Transverse colon (tissue), 4 donors: ENCODE data around the gene MUL1. TPM values are rescaled to one million over a fixed set of nuclear protein-coding genes. Genes with fewer than 3 reads are reported as not detected.
A peak's percentile ranks its signal among the peaks of the same experiment; 100 is the strongest.

Source experiments
- DNase-seq: peaks from one replicate; pipeline ENCODE4 v3.0.0-alpha.2; 2019
- H3K27ac ChIP-seq, 4 donors: fragments of 200-600 bp; sonication (generic); 2 replicates each; pipeline ENCODE4 v1.5.1; 2016 to 2018; ENCODE audit warnings: inconsistent platforms in 4 of 4
- H3K27me3 ChIP-seq: fragments of 200-600 bp; sonication (generic); 2 replicates; pipeline ENCODE4 v1.5.1; 2017; ENCODE audit warnings: inconsistent platforms
- H3K36me3 ChIP-seq, 4 donors: fragments of 200-600 bp; sonication (generic); 2 replicates each; pipeline ENCODE4 v1.5.1; 2017 to 2019; ENCODE audit warnings: inconsistent platforms in 4 of 4
- H3K4me1 ChIP-seq, 4 donors: fragments of 200-600 bp; sonication (generic); 2 replicates each; pipeline ENCODE4 v1.5.1; 2017 to 2020; ENCODE audit warnings: inconsistent platforms in 4 of 4
- H3K4me3 ChIP-seq, 4 donors: fragments of 200-600 bp; sonication (generic); 1 replicate in 1 of 4; 2 replicates in 3 of 4; pipeline versions ENCODE4 v1.5.1 to v1.6.1; 2017 to 2019; ENCODE audit warnings: inconsistent platforms in 4 of 4
- H3K9me3 ChIP-seq, 2 donors: fragments of 200-600 bp; sonication (generic); 2 replicates each; pipeline ENCODE4 v1.5.1; 2017 to 2019; ENCODE audit warnings: inconsistent platforms in 2 of 2
- EP300 ChIP-seq: sonication (generic); formaldehyde crosslinking; IDR thresholded peaks from one replicate; pipeline ENCODE4 v1.6.1; 2017; ENCODE audit warnings: antibody characterized with exemption, low read depth
- POLR2A ChIP-seq: fragments of 450-650 bp; IDR thresholded peaks from one replicate; pipeline ENCODE4 v1.6.1; 2016; ENCODE audit warnings: antibody characterized with exemption, mild to moderate bottlenecking, moderate library complexity
- POLR2AphosphoS5 ChIP-seq, 3 donors: sonication (generic); formaldehyde crosslinking; IDR thresholded peaks; one replicate each; pipeline ENCODE4 v1.6.1; 2016; ENCODE audit warnings: antibody characterized with exemption in 3 of 3
- WGBS, 2 donors: methylation state at CpG; one replicate each; pipeline ENCODE4 v1.1.5; 2018; ENCODE audit warnings: low coverage in 1 of 2; 5-methylcytosine and 5-hydroxymethylcytosine counted together
- in situ Hi-C, 4 donors: fragments of 200-750 bp; cut with MboI; loops; one replicate each; pipeline versions ENCODE4 v1.15.0 to v1.15.1; 2017; ENCODE audit warnings: low sequenced_read_pairs in 3 of 4, low pct_ligation_motif_present in 1 of 4, low pct_unique_long_range_greater_than_20kb in 1 of 4
- intact Hi-C: fragments of 100-400 bp; cut with DNase I; formaldehyde crosslinking; loops from one replicate; pipeline ENCODE4 v1.15.1; 2023; ENCODE audit warnings: low total_unique reads
- total RNA-seq, 4 donors: library from RNA; depleted of rRNA; stranded (reverse); fragments of >200 nt; gene quantifications; one replicate each; pipeline ENCODE4 v1.1.0, GENCODE V29; 2016
- TF ChIP-seq, protein P1 (sequence below), 5 experiments: fragments of 200-600 bp in 3 of 5; fragments of 450-650 bp in 2 of 5; sonication (generic) in 3 of 5; IDR thresholded peaks; 1 replicate in 2 of 5; 2 replicates in 3 of 5; pipeline ENCODE4 v1.5.1; 2016 to 2017; ENCODE audit warnings: antibody characterized with exemption in 5 of 5, inconsistent platforms in 3 of 5, mild to moderate bottlenecking in 2 of 5, moderate library complexity in 1 of 5

Gene MUL1
- total RNA-seq, 4 donors from 2014 or later, result 21.9 to 53.9 (median 43.9) TPM

GRCh38 chr1:20483833-20484518 is 24.0 kb downstream of the MUL1 start:
- TF ChIP-seq, protein P1, sequence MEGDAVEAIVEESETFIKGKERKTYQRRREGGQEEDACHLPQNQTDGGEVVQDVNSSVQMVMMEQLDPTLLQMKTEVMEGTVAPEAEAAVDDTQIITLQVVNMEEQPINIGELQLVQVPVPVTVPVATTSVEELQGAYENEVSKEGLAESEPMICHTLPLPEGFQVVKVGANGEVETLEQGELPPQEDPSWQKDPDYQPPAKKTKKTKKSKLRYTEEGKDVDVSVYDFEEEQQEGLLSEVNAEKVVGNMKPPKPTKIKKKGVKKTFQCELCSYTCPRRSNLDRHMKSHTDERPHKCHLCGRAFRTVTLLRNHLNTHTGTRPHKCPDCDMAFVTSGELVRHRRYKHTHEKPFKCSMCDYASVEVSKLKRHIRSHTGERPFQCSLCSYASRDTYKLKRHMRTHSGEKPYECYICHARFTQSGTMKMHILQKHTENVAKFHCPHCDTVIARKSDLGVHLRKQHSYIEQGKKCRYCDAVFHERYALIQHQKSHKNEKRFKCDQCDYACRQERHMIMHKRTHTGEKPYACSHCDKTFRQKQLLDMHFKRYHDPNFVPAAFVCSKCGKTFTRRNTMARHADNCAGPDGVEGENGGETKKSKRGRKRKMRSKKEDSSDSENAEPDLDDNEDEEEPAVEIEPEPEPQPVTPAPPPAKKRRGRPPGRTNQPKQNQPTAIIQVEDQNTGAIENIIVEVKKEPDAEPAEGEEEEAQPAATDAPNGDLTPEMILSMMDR (IDR thresholded peaks at IDR 0.05), result no peak
- TF ChIP-seq EP300 (no peak), POLR2A (no peak), POLR2AphosphoS5 (IDR thresholded peaks at IDR 0.05) (no peak)
- Histone ChIP-seq H3K27ac (peak overlapping the region; percentile 91 to 95 (median 93)), H3K27me3 (peaks cover 9% of the 10 kb centered on the region), H3K4me3 (peak overlapping the region; percentile 56 to 86 (median 74)), H3K9me3 (no peaks in the 10 kb centered on the region), H3K4me1 (peaks cover 10 to 60% (median 51%) of the 10 kb centered on the region in 4 donors), H3K36me3 (no peaks in the 10 kb centered on the region)
- intact Hi-C loops (no loop called here), in situ Hi-C loops (no loop called here)
- 2 to 7% methylated on average over 7 to 44 of the region's 58 CpGs for WGBS, 2 donors
- DNase-seq, result peak; percentile 32

DNA sequence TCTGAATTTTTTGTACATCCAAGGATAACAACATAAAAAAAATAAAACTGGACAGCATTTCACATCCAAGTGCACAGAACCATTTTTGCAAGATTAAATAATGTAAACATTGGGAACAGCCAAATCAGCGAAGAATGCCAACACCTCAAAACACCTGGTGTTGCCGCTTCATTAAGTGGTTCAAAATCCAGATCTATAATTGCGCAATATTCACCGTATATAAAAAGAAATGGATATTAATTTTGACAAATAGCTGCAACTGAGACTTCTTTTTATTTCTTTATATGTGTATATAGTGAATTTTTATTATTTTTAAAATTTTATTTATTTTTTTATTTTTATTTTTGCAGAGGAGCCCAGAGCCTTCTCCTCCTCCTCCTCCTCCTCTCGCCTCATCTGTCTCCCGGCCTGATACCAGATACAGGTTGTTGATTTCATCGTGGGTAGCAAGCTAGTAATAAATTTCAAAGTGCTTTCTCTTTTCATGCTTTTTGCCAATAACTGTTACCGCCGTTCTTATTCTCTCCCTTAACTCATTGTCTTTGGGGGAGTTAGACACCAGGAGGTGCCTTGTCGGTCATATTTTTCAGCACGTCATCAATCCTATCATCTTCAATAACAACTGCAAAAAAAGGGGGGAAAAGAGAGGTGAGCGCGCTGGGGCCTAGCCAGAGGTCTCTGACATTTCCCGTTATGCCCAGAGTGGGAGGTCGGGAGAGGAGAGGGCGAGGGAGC is 24.7 kb downstream of the MUL1 start:
- 36 to 39% methylated on average over 11 to 16 of the region's 16 CpGs for WGBS, 2 donors
- peak overlapping the region; percentile 91 to 95 (median 93) for H3K27ac ChIP-seq
- H3K27me3 ChIP-seq, result peaks cover 9% of the 10 kb centered on the region
- in situ Hi-C loops, result no loop called here
- TF ChIP-seq POLR2AphosphoS5 (IDR thresholded peaks at IDR 0.05), result no peak
- TF ChIP-seq EP300, result no peak
- TF ChIP-seq, protein P1 (IDR thresholded peaks at IDR 0.05), result no peak
- no peak for TF ChIP-seq POLR2A
- intact Hi-C loops, result no loop called here
- peak overlapping the region; percentile 56 to 86 (median 74) for H3K4me3 ChIP-seq
- DNase-seq, result no peak
- peaks cover 16 to 67% (median 57%) of the 10 kb centered on the region in 4 donors for H3K4me1 ChIP-seq
- no peaks in the 10 kb centered on the region for H3K9me3 ChIP-seq
- no peaks in the 10 kb centered on the region for H3K36me3 ChIP-seq

DNA sequence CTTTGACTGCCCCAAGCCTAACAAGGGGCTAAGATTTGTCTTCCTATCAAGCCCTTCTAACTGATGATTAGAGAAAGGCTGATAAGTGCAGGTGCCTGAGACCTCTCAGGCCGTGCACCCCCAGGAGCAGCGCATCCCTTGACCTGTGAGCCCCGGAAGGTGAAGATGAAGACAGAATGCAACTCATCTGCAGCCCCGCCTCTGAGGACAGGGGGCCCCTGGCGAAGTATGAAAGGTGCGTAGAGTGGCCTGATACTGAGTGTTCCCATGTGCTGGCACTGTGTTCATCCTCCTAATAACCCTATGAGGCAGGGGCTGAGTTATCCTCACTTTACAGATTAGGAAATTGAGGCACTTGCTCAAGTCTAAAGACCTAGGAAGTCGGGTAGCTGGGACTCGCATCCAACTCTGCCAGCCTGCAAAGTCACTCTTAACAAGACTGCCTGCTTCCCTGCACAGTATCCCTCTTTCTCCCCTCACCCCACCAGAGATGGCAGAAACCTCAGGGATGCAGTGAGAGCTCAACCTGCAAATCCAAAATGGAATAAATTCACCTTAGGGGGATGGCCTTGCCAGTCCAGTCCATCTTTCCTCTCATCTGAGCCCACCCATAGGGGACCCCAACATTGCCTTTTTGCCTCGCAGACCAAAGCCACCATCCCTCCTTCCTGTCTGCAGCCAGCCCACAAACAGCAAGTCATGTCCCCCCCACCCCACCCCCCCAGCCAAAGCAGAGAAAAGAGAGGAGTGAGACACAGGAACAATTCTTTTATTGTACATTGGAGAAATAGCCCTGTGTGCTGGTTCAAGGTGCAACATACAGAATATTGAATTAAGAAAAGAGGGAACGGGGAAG is 26.1 kb downstream of the MUL1 start:
- intact Hi-C loops, result no loop called here
- in situ Hi-C loops, result no loop called here
- DNase-seq, result no peak
- Histone ChIP-seq H3K4me1 (peaks cover 28 to 71% (median 64%) of the 10 kb centered on the region in 4 donors), H3K4me3 (no peak overlapping the region), H3K27ac (peak overlapping the region; percentile 86 to 94 (median 90)), H3K36me3 (no peaks in the 10 kb centered on the region), H3K27me3 (peaks cover 9% of the 10 kb centered on the region), H3K9me3 (no peaks in the 10 kb centered on the region)
- 26 to 55% methylated on average over 2 to 10 of the region's 10 CpGs for WGBS, 2 donors
- TF ChIP-seq, protein P1 (IDR thresholded peaks at IDR 0.05), result no peak
- no peak for TF ChIP-seq POLR2AphosphoS5 (IDR thresholded peaks at IDR 0.05)
- no peak for TF ChIP-seq POLR2A
- no peak for TF ChIP-seq EP300
